Cardiac fibroblast (primary cell): ENCODE results near the gene OS9.

ENCODE experiments used
- DNase-seq, 2 donors: peaks; one replicate each; pipeline versions ENCODE4 v3.0.0 to v3.0.0-alpha.2; 2010; ENCODE audit warnings: low read depth in 2 of 2
- H3K4me3 ChIP-seq, 2 donors: replicated peaks in 1 of 2; 1 replicate in 1 of 2; 2 replicates in 1 of 2; pipeline ENCODE4 v1.5.1; 2011; ENCODE audit warnings: low read depth in 2 of 2, low read length in 2 of 2, mild to moderate bottlenecking in 2 of 2, moderate library complexity in 1 of 2
- TF ChIP-seq, protein P1 (sequence below): IDR thresholded peaks from one replicate; pipeline ENCODE4 v1.5.1; 2011; ENCODE audit warnings: low read depth, mild to moderate bottlenecking, low read length, inconsistent platforms

OS9 gene

DNA sequence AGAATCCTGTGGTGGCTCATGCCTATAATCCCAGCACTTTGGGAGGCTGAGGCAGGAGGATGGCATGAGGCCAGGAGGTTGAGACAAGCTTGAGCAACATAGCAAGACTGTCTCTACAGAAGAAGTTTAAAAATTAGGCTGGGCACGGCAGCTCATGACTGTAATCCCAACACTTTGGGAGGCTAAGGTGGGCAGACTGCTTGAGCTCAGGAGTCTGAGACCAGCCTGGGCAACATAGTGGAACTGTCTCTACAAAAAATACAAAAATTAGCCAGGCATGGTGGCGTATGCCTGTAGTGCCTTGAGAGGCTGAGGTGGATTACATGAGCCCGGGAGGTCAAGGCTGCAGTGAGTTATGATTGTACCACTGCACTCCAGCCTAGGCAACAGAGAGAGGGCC is 73.9 kb downstream of the OS9 start:
- TF ChIP-seq, protein P1, sequence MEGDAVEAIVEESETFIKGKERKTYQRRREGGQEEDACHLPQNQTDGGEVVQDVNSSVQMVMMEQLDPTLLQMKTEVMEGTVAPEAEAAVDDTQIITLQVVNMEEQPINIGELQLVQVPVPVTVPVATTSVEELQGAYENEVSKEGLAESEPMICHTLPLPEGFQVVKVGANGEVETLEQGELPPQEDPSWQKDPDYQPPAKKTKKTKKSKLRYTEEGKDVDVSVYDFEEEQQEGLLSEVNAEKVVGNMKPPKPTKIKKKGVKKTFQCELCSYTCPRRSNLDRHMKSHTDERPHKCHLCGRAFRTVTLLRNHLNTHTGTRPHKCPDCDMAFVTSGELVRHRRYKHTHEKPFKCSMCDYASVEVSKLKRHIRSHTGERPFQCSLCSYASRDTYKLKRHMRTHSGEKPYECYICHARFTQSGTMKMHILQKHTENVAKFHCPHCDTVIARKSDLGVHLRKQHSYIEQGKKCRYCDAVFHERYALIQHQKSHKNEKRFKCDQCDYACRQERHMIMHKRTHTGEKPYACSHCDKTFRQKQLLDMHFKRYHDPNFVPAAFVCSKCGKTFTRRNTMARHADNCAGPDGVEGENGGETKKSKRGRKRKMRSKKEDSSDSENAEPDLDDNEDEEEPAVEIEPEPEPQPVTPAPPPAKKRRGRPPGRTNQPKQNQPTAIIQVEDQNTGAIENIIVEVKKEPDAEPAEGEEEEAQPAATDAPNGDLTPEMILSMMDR = no peak
- no peak for DNase-seq
- H3K4me3 ChIP-seq = no peak overlapping the region

DNA sequence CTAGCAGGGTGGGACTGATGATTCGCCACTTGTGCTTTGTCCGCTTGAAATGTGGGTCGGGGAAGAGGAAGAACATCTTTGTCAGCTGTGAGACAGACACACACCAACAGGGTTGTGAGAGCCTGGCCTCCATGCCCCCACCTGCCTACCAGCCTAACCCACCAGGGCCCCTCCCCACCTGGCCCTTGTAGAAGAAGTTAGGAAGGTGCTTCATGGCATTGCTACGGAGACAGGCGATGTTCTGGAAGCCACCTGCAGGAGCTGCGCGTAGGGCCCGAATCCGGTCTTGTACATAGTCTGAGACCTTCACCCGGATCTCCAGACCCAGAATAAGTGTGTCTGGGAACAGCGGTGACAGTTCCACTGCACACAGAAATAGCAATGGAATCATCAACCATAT is 75.7 kb downstream of the OS9 start:
- no peak for DNase-seq
- TF ChIP-seq, protein P1 = no peak
- no peak overlapping the region for H3K4me3 ChIP-seq

DNA sequence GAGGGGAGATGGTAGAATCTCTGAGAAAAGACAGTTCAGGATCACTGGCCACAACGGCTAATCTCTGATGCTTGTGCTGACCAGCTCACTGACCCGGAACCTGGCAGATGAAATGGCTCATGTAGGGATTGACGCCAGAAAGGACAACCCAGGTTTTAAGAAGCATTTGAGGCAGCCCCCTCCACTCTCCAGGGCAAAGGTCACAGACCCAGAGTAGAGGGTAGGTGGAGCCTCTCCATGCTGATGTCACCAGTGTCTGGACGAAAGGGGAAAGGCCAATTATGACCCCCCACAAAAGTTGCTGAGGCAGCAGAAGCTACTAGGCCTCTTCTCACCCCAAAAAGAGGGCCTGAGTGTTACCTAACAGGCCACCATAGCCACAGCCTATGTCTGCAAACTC is 76.8 kb downstream of the OS9 start:
- DNase-seq = no peak
- no peak overlapping the region for H3K4me3 ChIP-seq
- TF ChIP-seq, protein P1 = no peak
